ENCODE results near the gene HORMAD2. TPM values are rescaled to one million over a fixed set of nuclear protein-coding genes. Genes with fewer than 3 reads are reported as not detected.

HORMAD2 gene
- total and polyA plus RNA-seq, 2 donors from 2014 or later, result not detected

DNA sequence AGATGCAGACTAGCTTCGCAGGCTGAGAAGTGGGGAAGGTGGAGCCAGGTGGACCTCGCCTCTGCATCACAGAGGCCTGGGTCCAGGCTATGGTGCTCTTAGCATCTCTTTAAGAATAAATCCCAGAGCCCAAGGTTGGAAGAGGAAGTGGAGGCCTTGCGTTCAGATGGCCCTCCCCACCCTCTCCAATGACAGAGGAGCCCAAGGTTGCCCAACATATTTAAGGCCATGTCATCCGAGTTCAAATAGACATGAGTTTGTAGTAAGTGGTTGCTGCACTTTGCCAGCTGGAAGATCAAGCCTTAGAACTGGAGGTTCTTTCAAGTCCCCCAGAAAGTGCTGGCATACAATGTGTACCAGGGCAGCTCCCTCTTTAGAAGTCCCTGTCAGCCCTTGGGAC lies 47.1 kb upstream of the HORMAD2 start:
- intact Hi-C loops (cut with DNase I), result no loop called here
- FAIRE-seq (no peak), DNase-seq (no peak)
- Histone ChIP-seq H3K9ac (ENCODE audit: low read length in 3 of 3) (no peak overlapping the region), H3K4me3 (ENCODE audit: low read length in 3 of 3) (no peak overlapping the region), H3K9me3 (ENCODE audit: control insufficient read depth in 2 of 3, insufficient read depth in 1 of 3, low read length in 3 of 3) (no peaks in the 10 kb centered on the region), H3K27ac (ENCODE audit: low read depth in 2 of 2, low read length in 2 of 2) (no peak overlapping the region), H3K27me3 (ENCODE audit: control insufficient read depth, insufficient read depth, low read length) (no peaks in the 10 kb centered on the region), H3K36me3 (ENCODE audit: control insufficient read depth in 2 of 3, insufficient read depth in 3 of 3, low read length in 3 of 3) (peaks cover 0 to 8% (median 0%) of the 10 kb centered on the region in 3 donors), H3K4me1 (ENCODE audit: control insufficient read depth in 2 of 3, insufficient read depth in 2 of 3, low read depth in 1 of 3, low read length in 3 of 3) (peaks cover 0 to 1% (median 0%) of the 10 kb centered on the region in 3 donors)
- no peak for TF ChIP-seq CTCF (IDR thresholded peaks at IDR 0.05; ENCODE audit: borderline replicate concordance, extremely low read depth, insufficient read depth)

DNA sequence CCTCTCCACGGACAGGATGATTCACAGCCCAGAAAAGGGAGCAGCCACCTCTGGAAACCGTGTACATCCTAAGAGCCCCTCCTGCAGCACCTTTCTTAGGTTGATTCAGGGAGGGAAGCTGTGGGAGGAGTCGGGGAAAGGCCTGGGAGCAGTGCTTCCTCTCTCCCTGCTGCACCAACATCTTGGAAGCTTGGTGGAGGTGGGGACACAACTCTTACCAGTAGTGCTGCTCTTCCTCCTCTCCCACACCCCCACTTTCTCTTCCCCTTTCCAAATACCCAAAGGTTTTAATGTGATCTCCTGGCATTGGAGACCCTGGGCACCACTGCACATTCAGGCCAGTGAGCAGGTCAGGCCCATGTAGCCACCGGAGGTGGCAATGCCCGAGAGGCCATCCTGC lies 46.4 kb upstream of the HORMAD2 start:
- no peak overlapping the region for H3K4me3 ChIP-seq (ENCODE audit: low read length in 3 of 3)
- DNase-seq (no peak), FAIRE-seq (no peak)
- H3K9ac ChIP-seq (ENCODE audit: low read length in 3 of 3), result no peak overlapping the region
- peaks cover 0 to 6% (median 0%) of the 10 kb centered on the region in 3 donors for H3K4me1 ChIP-seq (ENCODE audit: control insufficient read depth in 2 of 3, insufficient read depth in 2 of 3, low read depth in 1 of 3, low read length in 3 of 3)
- no peak for TF ChIP-seq CTCF (IDR thresholded peaks at IDR 0.05; ENCODE audit: borderline replicate concordance, extremely low read depth, insufficient read depth)
- H3K27me3 ChIP-seq (ENCODE audit: control insufficient read depth, insufficient read depth, low read length), result no peaks in the 10 kb centered on the region
- intact Hi-C loops (cut with DNase I), result no loop called here
- H3K9me3 ChIP-seq (ENCODE audit: control insufficient read depth in 2 of 3, insufficient read depth in 1 of 3, low read length in 3 of 3), result no peaks in the 10 kb centered on the region
- peaks cover 0 to under 1% (median 0%) of the 10 kb centered on the region in 3 donors for H3K36me3 ChIP-seq (ENCODE audit: control insufficient read depth in 2 of 3, insufficient read depth in 3 of 3, low read length in 3 of 3)
- H3K27ac ChIP-seq (ENCODE audit: low read depth in 2 of 2, low read length in 2 of 2), result no peak overlapping the region

GRCh38 chr22:30036656-30037055 lies 43.6 kb upstream of the HORMAD2 start:
- no peak overlapping the region for H3K4me3 ChIP-seq (ENCODE audit: low read length in 3 of 3)
- no peaks in the 10 kb centered on the region for H3K27me3 ChIP-seq (ENCODE audit: control insufficient read depth, insufficient read depth, low read length)
- intact Hi-C loops (cut with DNase I), result no loop called here
- no peak for TF ChIP-seq CTCF (IDR thresholded peaks at IDR 0.05; ENCODE audit: borderline replicate concordance, extremely low read depth, insufficient read depth)
- FAIRE-seq (no peak), DNase-seq (no peak)
- H3K36me3 ChIP-seq (ENCODE audit: control insufficient read depth in 2 of 3, insufficient read depth in 3 of 3, low read length in 3 of 3), result no peaks in the 10 kb centered on the region
- peaks cover 0 to 6% (median 0%) of the 10 kb centered on the region in 3 donors for H3K4me1 ChIP-seq (ENCODE audit: control insufficient read depth in 2 of 3, insufficient read depth in 2 of 3, low read depth in 1 of 3, low read length in 3 of 3)
- H3K9ac ChIP-seq (ENCODE audit: low read length in 3 of 3), result no peak overlapping the region
- H3K9me3 ChIP-seq (ENCODE audit: control insufficient read depth in 2 of 3, insufficient read depth in 1 of 3, low read length in 3 of 3), result no peaks in the 10 kb centered on the region
- no peak overlapping the region for H3K27ac ChIP-seq (ENCODE audit: low read depth in 2 of 2, low read length in 2 of 2)

GRCh38 chr22:30038219-30038618 lies 42.0 kb upstream of the HORMAD2 start:
- TF ChIP-seq CTCF (IDR thresholded peaks at IDR 0.05; ENCODE audit: borderline replicate concordance, extremely low read depth, insufficient read depth), result no peak
- FAIRE-seq (no peak), DNase-seq (peak in 2 of 5 donors; percentile 26 to 47)
- intact Hi-C loops (cut with DNase I), result no loop called here
- Histone ChIP-seq H3K4me3 (ENCODE audit: low read length in 3 of 3) (no peak overlapping the region), H3K9ac (ENCODE audit: low read length in 3 of 3) (no peak overlapping the region), H3K27me3 (ENCODE audit: control insufficient read depth, insufficient read depth, low read length) (no peaks in the 10 kb centered on the region), H3K4me1 (ENCODE audit: control insufficient read depth in 2 of 3, insufficient read depth in 2 of 3, low read depth in 1 of 3, low read length in 3 of 3) (peaks cover 0 to 6% (median 2%) of the 10 kb centered on the region in 3 donors), H3K27ac (ENCODE audit: low read depth in 2 of 2, low read length in 2 of 2) (no peak overlapping the region), H3K9me3 (ENCODE audit: control insufficient read depth in 2 of 3, insufficient read depth in 1 of 3, low read length in 3 of 3) (no peaks in the 10 kb centered on the region), H3K36me3 (ENCODE audit: control insufficient read depth in 2 of 3, insufficient read depth in 3 of 3, low read length in 3 of 3) (no peaks in the 10 kb centered on the region)
